ENCODE data around the gene CORIN.
"Not testable (repeated sequence)": the region's sequence is repeated elsewhere in the genome, so short reads cannot be mapped to it uniquely, and the experiment has no call there.

The CORIN gene

GRCh38 chr4:47784222-47784621 lies 53.6 kb downstream of the CORIN start:
- DNase-seq (ENCODE audit: insufficient read length, low spot score) (no peak), FAIRE-seq (no peak)
- no peak for TF ChIP-seq CTCF (IDR thresholded peaks at IDR 0.05; ENCODE audit: insufficient read depth, missing control alignments)

GRCh38 chr4:47776353-47776752 lies 61.5 kb downstream of the CORIN start:
- no peak for TF ChIP-seq CTCF (IDR thresholded peaks at IDR 0.05; ENCODE audit: insufficient read depth, missing control alignments)
- DNase-seq (ENCODE audit: insufficient read length, low spot score) = no peak
- no peak for FAIRE-seq

GRCh38 chr4:47774079-47774478 lies 63.8 kb downstream of the CORIN start:
- FAIRE-seq = no peak
- TF ChIP-seq CTCF (IDR thresholded peaks at IDR 0.05; ENCODE audit: insufficient read depth, missing control alignments) = no peak

GRCh38 chr4:47771020-47771419 lies 66.8 kb downstream of the CORIN start:
- FAIRE-seq = no peak
- TF ChIP-seq CTCF (IDR thresholded peaks at IDR 0.05; ENCODE audit: insufficient read depth, missing control alignments) = no peak
- no peak for DNase-seq (ENCODE audit: insufficient read length, low spot score)

More at GRCh38 chr4:47774079-47774478, 63.8 kb downstream of the CORIN start:
- DNase-seq (ENCODE audit: insufficient read length, low spot score) = no peak

GRCh38 chr4:47767956-47768355 lies 69.9 kb downstream of the CORIN start:
- FAIRE-seq; DNase-seq (ENCODE audit: insufficient read length, low spot score): not testable (repeated sequence)

GRCh38 chr4:47763279-47763678 lies 74.6 kb downstream of the CORIN start:
- DNase-seq (ENCODE audit: insufficient read length, low spot score) = no peak
- FAIRE-seq = no peak

GRCh38 chr4:47762376-47763266 lies 75.2 kb downstream of the CORIN start:
- TF ChIP-seq CTCF (IDR thresholded peaks at IDR 0.05; ENCODE audit: insufficient read depth, missing control alignments) = no peak

More at GRCh38 chr4:47763279-47763678, 74.6 kb downstream of the CORIN start:
- TF ChIP-seq CTCF (IDR thresholded peaks at IDR 0.05; ENCODE audit: insufficient read depth, missing control alignments) = no peak

GRCh38 chr4:47753316-47753715 lies 84.6 kb downstream of the CORIN start:
- not testable (repeated sequence) for FAIRE-seq; DNase-seq (ENCODE audit: insufficient read length, low spot score)

More at GRCh38 chr4:47762376-47763266, 75.2 kb downstream of the CORIN start:
- FAIRE-seq (no peak), DNase-seq (ENCODE audit: insufficient read length, low spot score) (no peak)
